ENCODE measurements around the gene GRID1. TPM values are rescaled to one million over a fixed set of nuclear protein-coding genes. Genes with fewer than 3 reads are reported as not detected.

The GRID1 gene
- total RNA-seq, 1 donor from 2014 or later, result 9.2 TPM

DNA sequence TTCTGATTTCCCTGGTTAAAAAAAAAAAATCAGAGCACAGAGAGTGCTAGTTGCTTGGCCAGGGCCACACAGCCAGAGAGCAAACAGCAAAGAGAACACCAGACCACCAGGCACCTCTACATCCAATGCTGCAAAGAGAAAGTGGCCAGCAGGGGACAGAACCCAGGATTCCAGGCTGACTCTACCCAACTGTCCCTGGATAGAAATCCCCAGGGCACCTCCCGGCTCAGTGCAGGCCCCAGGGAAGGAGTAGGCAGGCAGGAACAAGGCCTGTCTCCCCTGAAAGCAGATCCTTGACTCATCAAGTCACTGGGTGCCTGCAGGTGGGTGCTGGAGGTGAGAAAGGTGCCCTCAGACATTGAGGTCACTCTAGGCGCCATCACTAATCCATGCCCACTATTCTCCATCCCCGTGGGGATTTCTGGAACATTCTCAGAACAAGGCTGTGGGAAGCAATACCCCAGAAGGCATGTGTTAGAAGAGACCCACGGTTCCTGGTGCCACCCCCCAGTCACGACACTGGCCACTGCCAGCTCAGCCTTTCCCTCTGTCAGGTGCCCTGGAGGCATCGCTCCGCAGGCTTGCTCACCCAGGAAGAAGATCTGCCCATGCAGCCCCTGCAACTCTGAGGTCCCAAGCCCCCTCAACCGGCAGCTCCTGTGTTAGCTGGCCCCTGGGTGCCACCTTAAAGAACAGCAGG, 154.8 kb downstream of the GRID1 start:
- peaks cover 25% of the 10 kb centered on the region for H3K27me3 Mint-ChIP-seq
- DNase-seq (ENCODE audit: extremely low spot score, unreplicated experiment), result no peak
- no peaks in the 10 kb centered on the region for H3K9me3 Mint-ChIP-seq
- no peak overlapping the region for H3K4me3 Mint-ChIP-seq
- H3K4me1 Mint-ChIP-seq (ENCODE audit: unreplicated experiment), result no peaks in the 10 kb centered on the region
- no peak overlapping the region for H3K27ac Mint-ChIP-seq
- TF ChIP-seq, protein P1, sequence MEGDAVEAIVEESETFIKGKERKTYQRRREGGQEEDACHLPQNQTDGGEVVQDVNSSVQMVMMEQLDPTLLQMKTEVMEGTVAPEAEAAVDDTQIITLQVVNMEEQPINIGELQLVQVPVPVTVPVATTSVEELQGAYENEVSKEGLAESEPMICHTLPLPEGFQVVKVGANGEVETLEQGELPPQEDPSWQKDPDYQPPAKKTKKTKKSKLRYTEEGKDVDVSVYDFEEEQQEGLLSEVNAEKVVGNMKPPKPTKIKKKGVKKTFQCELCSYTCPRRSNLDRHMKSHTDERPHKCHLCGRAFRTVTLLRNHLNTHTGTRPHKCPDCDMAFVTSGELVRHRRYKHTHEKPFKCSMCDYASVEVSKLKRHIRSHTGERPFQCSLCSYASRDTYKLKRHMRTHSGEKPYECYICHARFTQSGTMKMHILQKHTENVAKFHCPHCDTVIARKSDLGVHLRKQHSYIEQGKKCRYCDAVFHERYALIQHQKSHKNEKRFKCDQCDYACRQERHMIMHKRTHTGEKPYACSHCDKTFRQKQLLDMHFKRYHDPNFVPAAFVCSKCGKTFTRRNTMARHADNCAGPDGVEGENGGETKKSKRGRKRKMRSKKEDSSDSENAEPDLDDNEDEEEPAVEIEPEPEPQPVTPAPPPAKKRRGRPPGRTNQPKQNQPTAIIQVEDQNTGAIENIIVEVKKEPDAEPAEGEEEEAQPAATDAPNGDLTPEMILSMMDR (conservative IDR thresholded peaks at IDR 0.05), result no peak
- no peaks in the 10 kb centered on the region for H3K36me3 Mint-ChIP-seq

DNA sequence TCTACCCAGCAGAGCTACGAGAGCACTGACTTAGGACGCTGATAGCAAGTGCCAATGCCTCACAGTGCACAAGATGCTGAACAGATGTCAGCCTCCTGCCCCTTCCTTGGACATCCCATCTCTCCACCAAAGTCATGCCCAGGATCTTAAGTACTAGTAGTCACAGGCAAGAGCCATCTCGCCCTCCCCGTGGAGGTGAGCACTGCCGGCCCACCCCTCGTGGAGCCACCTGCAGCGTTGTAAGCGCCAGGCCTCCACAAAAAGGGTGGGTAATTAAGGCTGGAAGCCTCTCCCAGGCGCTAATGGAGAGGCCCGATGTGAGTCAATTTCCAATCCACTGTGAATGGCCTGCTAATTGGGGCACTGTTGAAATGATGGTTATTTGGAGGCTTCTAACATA, 156.2 kb downstream of the GRID1 start:
- Mint-ChIP-seq H3K27ac (no peak overlapping the region), H3K4me3 (no peak overlapping the region)
- no peak for DNase-seq (ENCODE audit: extremely low spot score, unreplicated experiment)

DNA sequence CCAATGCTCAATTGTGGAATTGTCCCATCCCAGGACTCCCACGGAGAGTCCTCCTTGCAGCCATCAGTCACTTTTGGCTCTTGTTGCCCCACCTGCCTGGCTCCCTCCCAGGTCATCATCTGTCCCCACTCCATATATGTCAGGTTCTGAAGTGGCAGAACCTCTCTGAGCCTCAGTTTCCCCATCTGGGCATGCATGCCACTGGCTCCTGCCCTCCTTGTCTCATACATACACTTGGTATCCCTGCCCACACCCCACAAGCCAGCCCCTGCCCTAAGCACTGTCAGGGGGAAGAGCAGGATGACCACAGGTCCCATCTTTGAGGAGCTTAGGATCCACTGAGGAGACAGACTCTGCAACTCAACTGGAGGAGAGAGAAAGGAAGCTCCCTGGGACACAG, 156.9 kb downstream of the GRID1 start:
- DNase-seq (ENCODE audit: extremely low spot score, unreplicated experiment), result no peak
- TF ChIP-seq, protein P1 (conservative IDR thresholded peaks at IDR 0.05), result no peak
- H3K27ac Mint-ChIP-seq, result no peak overlapping the region
- H3K36me3 Mint-ChIP-seq, result no peaks in the 10 kb centered on the region
- no peaks in the 10 kb centered on the region for H3K9me3 Mint-ChIP-seq
- no peak overlapping the region for H3K4me3 Mint-ChIP-seq
- peaks cover 16% of the 10 kb centered on the region for H3K27me3 Mint-ChIP-seq
- no peaks in the 10 kb centered on the region for H3K4me1 Mint-ChIP-seq (ENCODE audit: unreplicated experiment)

More for the DNA sequence above, 156.2 kb downstream of the GRID1 start:
- TF ChIP-seq, protein P1 (conservative IDR thresholded peaks at IDR 0.05), result no peak
- H3K9me3 Mint-ChIP-seq, result no peaks in the 10 kb centered on the region
- no peaks in the 10 kb centered on the region for H3K36me3 Mint-ChIP-seq
- no peaks in the 10 kb centered on the region for H3K4me1 Mint-ChIP-seq (ENCODE audit: unreplicated experiment)
- peaks cover 16% of the 10 kb centered on the region for H3K27me3 Mint-ChIP-seq

DNA sequence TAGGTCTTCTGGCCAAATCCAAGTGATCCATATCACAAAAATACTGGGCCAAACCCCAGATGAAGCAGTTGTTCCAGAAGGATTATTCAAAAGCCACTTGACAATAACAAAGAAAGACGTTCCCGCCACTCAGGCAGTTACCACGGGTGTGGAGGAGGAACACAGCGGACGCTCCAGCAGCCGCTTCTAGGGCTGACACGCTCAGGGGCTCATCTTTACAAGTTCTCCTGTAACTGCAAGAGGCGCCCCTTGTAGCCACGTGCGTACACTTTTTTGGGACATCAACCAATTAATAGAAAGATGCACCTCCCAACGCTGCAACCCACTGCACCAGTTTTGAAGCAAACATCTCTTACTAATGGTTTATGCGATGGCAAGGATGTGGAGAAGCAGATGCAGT, 159.4 kb downstream of the GRID1 start:
- no peak overlapping the region for H3K27ac Mint-ChIP-seq

DNA sequence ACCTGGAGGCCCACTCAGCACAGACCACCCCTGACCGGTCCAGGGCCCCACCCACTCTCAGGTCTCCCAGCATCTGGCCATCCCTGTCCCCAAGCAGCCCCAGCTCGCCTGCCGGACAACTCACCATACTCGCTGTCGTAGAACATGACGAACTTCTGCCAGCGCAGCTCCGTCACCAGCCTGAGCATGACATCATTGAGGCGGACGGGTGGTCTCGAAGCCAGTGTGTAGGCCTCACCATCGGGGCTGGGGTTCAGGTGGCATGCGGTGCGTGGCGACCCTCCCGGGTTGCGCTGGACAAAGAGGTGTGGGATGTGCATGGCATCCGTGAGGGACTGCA, 160.4 kb downstream of the GRID1 start:
- DNase-seq (ENCODE audit: extremely low spot score, unreplicated experiment), result no peak
- Mint-ChIP-seq H3K36me3 (no peaks in the 10 kb centered on the region), H3K27ac (no peak overlapping the region), H3K9me3 (no peaks in the 10 kb centered on the region), H3K4me1 (ENCODE audit: unreplicated experiment) (no peaks in the 10 kb centered on the region), H3K4me3 (no peak overlapping the region), H3K27me3 (peaks cover 15% of the 10 kb centered on the region)
- TF ChIP-seq, protein P1 (conservative IDR thresholded peaks at IDR 0.05), result no peak

More for the DNA sequence above, 159.4 kb downstream of the GRID1 start:
- no peaks in the 10 kb centered on the region for H3K36me3 Mint-ChIP-seq
- no peak for DNase-seq (ENCODE audit: extremely low spot score, unreplicated experiment)
- no peaks in the 10 kb centered on the region for H3K9me3 Mint-ChIP-seq
- no peak overlapping the region for H3K4me3 Mint-ChIP-seq
- TF ChIP-seq, protein P1 (conservative IDR thresholded peaks at IDR 0.05), result no peak
- H3K27me3 Mint-ChIP-seq, result peaks cover 13% of the 10 kb centered on the region
- no peaks in the 10 kb centered on the region for H3K4me1 Mint-ChIP-seq (ENCODE audit: unreplicated experiment)

All from type B pancreatic cell (in vitro differentiated cells).